Measurements from ENCODE around the gene ZNF438.

DNA sequence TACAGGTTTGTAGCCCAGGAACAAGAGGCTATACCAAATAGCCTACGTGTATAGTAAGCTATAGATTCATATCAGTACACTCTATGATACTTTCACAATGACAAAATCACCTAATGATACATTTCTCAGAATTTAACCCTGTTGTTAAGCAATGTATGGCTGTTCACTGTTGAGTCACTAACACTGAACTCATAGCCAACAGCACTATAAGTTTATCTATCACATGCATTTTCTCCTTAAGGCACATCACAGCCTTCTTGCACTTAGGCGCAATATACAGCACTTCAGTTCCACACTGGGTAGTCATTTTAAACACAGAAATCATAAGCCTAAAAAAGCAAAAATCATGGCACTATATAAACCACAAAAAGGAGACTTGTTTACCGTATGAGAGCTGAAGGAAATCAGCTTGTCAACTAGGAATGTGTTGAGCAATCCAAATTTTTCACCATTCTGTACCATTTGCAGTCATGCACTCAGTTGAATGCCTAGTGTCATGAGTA lies 45.6 kb downstream of the ZNF438 start:
- no peak for TF ChIP-seq POLR2A (IDR thresholded peaks at IDR 0.05)
- TF ChIP-seq, protein P1, sequence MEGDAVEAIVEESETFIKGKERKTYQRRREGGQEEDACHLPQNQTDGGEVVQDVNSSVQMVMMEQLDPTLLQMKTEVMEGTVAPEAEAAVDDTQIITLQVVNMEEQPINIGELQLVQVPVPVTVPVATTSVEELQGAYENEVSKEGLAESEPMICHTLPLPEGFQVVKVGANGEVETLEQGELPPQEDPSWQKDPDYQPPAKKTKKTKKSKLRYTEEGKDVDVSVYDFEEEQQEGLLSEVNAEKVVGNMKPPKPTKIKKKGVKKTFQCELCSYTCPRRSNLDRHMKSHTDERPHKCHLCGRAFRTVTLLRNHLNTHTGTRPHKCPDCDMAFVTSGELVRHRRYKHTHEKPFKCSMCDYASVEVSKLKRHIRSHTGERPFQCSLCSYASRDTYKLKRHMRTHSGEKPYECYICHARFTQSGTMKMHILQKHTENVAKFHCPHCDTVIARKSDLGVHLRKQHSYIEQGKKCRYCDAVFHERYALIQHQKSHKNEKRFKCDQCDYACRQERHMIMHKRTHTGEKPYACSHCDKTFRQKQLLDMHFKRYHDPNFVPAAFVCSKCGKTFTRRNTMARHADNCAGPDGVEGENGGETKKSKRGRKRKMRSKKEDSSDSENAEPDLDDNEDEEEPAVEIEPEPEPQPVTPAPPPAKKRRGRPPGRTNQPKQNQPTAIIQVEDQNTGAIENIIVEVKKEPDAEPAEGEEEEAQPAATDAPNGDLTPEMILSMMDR (IDR thresholded peaks at IDR 0.05) = no peak

Data from lower leg skin (tissue), 3 donors.